Measurements from ENCODE around the gene ADGRB2. TPM values are rescaled to one million over a fixed set of nuclear protein-coding genes. Genes with fewer than 3 reads are reported as not detected.

ADGRB2 gene
- total RNA-seq, 4 donors from 2014 or later: 1.4 to 6.0 (median 2.5) TPM

DNA sequence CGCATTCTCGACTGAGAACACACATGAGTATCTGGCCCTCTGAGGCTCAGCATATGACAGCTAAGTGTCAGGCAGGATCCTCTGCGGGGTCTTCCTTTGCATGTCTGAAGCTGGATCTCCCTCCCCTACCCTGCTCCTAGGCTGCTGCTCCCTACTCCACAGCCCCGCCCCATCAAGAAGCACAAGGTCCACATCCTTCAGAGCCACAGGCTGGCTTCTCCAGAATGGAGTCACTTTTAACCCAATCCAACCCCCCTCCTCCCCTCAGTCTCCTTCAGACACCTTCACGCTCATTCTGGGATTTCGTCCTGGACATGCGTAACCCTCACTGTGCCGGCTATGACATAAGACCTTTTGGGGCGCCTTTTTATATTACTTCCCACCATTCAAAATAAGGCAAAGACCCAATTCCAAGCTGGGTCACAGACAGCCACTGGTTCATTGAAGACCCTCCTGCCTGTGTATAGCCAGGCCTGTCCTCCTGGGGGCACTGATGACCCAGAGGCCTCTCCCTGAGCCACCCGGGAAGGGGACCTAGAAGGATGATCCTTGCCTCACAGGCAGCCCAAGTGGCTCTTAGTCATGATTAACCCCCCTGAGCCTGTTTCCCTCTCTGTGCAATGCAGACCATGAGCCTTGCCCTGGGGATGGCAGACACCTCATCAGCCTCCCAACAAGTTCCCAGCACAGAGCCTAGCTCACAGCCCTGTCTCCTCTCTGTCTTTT lies 4.7 kb downstream of the ADGRB2 start:
- DNase-seq (ENCODE audit: low spot score in 2 of 2): no peak
- Histone ChIP-seq H3K4me3 (no peak overlapping the region), H3K27ac (no peak overlapping the region), H3K9me3 (no peaks in the 10 kb centered on the region), H3K4me1 (peaks cover 38% of the 10 kb centered on the region), H3K27me3 (peaks cover 27% of the 10 kb centered on the region), H3K36me3 (no peaks in the 10 kb centered on the region)
- TF ChIP-seq CTCF (IDR thresholded peaks at IDR 0.05): no peak
- TF ChIP-seq POLR2AphosphoS5 (IDR thresholded peaks at IDR 0.05): no peak
- TF ChIP-seq POLR2A (IDR thresholded peaks at IDR 0.05): no peak
- TF ChIP-seq EP300 (IDR thresholded peaks at IDR 0.05): no peak
- WGBS: 84% methylated on average over 9 of the region's 10 CpGs

- no peak for TF ChIP-seq CTCF (IDR thresholded peaks at IDR 0.05)
- no peak for TF ChIP-seq POLR2AphosphoS5 (IDR thresholded peaks at IDR 0.05)
- no peak for TF ChIP-seq POLR2A (IDR thresholded peaks at IDR 0.05)
- no peak for TF ChIP-seq EP300 (IDR thresholded peaks at IDR 0.05)
- no peak overlapping the region for H3K4me3 ChIP-seq
- no peaks in the 10 kb centered on the region for H3K9me3 ChIP-seq
- DNase-seq (ENCODE audit: low spot score in 2 of 2): no peak
- H3K27me3 ChIP-seq: peaks cover 27% of the 10 kb centered on the region
- H3K4me1 ChIP-seq: peaks cover 38% of the 10 kb centered on the region
- no peak overlapping the region for H3K27ac ChIP-seq
- H3K36me3 ChIP-seq: no peaks in the 10 kb centered on the region
- WGBS: 86% methylated on average over 7 of the region's 7 CpGs
These were observed 5.3 kb downstream of the ADGRB2 start for GRCh38 chr1:31758823-31759222.

DNA sequence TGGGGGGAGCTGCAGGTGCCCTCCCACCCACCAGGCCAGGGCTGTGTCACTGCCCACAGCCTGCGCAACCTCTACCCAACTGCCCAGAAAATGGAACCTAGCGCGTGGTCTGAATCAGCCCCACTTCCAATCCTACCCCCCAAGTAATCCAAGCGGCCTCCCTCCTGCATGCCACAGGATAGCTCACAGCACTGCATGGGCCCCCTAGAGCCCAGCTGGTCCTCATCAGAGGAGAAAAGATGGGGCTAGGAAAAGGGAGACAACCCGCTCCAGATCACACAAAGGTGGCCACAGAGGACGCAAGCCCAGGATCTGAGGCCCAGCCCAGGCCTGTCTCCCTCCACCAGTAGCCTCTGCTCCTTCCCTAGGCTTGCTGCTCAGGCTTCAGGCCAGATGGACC lies 6.2 kb downstream of the ADGRB2 start:
- no peak overlapping the region for H3K4me3 ChIP-seq
- H3K36me3 ChIP-seq: no peaks in the 10 kb centered on the region
- peaks cover 19% of the 10 kb centered on the region for H3K27me3 ChIP-seq
- no peak overlapping the region for H3K27ac ChIP-seq
- peaks cover 33% of the 10 kb centered on the region for H3K4me1 ChIP-seq
- 100% methylated on average over 2 of the region's 6 CpGs for WGBS
- TF ChIP-seq POLR2A (IDR thresholded peaks at IDR 0.05) (no peak), POLR2AphosphoS5 (IDR thresholded peaks at IDR 0.05) (no peak), CTCF (IDR thresholded peaks at IDR 0.05) (no peak), EP300 (IDR thresholded peaks at IDR 0.05) (no peak)
- no peak for DNase-seq (ENCODE audit: low spot score in 2 of 2)
- no peaks in the 10 kb centered on the region for H3K9me3 ChIP-seq

- Histone ChIP-seq H3K27ac (no peak overlapping the region), H3K4me1 (peaks cover 26% of the 10 kb centered on the region), H3K36me3 (no peaks in the 10 kb centered on the region), H3K27me3 (peaks cover 11% of the 10 kb centered on the region), H3K9me3 (no peaks in the 10 kb centered on the region), H3K4me3 (no peak overlapping the region)
- DNase-seq (ENCODE audit: low spot score in 2 of 2): no peak
- TF ChIP-seq CTCF (IDR thresholded peaks at IDR 0.05): no peak
- no peak for TF ChIP-seq POLR2A (IDR thresholded peaks at IDR 0.05)
- no peak for TF ChIP-seq POLR2AphosphoS5 (IDR thresholded peaks at IDR 0.05)
- TF ChIP-seq EP300 (IDR thresholded peaks at IDR 0.05): no peak
- 84% methylated on average over 8 of the region's 8 CpGs for WGBS
These were observed 6.9 kb downstream of the ADGRB2 start for GRCh38 chr1:31757204-31757679.

- WGBS: 94% methylated on average over 13 of the region's 13 CpGs
- TF ChIP-seq POLR2A (IDR thresholded peaks at IDR 0.05) (no peak), EP300 (IDR thresholded peaks at IDR 0.05) (no peak), CTCF (IDR thresholded peaks at IDR 0.05) (no peak), POLR2AphosphoS5 (IDR thresholded peaks at IDR 0.05) (no peak)
- Histone ChIP-seq H3K4me1 (peaks cover 22% of the 10 kb centered on the region), H3K36me3 (no peaks in the 10 kb centered on the region), H3K27ac (no peak overlapping the region), H3K27me3 (peaks cover 8% of the 10 kb centered on the region), H3K9me3 (no peaks in the 10 kb centered on the region), H3K4me3 (no peak overlapping the region)
- no peak for DNase-seq (ENCODE audit: low spot score in 2 of 2)
These were observed 7.6 kb downstream of the ADGRB2 start for GRCh38 chr1:31756578-31756977.

All from suprapubic skin (tissue), 4 donors.